KMS-11 (cell line): ENCODE data around the gene MFAP4.

Source experiments
- H2AFZ ChIP-seq: fragments of 200-600 bp; sonication (generic); 2 replicates; pipeline ENCODE4 v1.6.1; 2016; ENCODE audit warnings: antibody characterized with exemption, mixed run types, low read depth
- H3K27ac ChIP-seq: fragments of 200-600 bp; sonication (generic); 2 replicates; pipeline ENCODE4 v1.6.1; 2016; ENCODE audit warnings: mild to moderate bottlenecking, mixed run types
- H3K27me3 ChIP-seq: fragments of 200-600 bp; sonication (generic); 2 replicates; pipeline ENCODE4 v1.6.1; 2017; ENCODE audit warnings: mild to moderate bottlenecking, low read depth, mixed run types, moderate library complexity; ENCODE audit not compliant: insufficient read depth
- H3K36me3 ChIP-seq: fragments of 200-600 bp; sonication (generic); 2 replicates; pipeline ENCODE4 v1.6.1; 2017; ENCODE audit warnings: mild to moderate bottlenecking, mixed run types; ENCODE audit not compliant: insufficient read depth
- H3K4me1 ChIP-seq: fragments of 200-600 bp; sonication (generic); 2 replicates; pipeline ENCODE4 v1.6.1; 2016; ENCODE audit warnings: mild to moderate bottlenecking, low read depth, mixed run types; ENCODE audit not compliant: poor library complexity, severe bottlenecking
- H3K4me2 ChIP-seq: fragments of 200-600 bp; sonication (generic); 2 replicates; pipeline ENCODE4 v1.7.0; 2016; ENCODE audit warnings: mild to moderate bottlenecking, mixed run types
- H3K4me3 ChIP-seq: fragments of 200-600 bp; sonication (generic); IDR thresholded peaks from 2 replicates; pipeline ENCODE4 v1.6.1; 2017; ENCODE audit warnings: low read depth, low read length, mixed read lengths; ENCODE audit not compliant: insufficient read depth
- H3K79me2 ChIP-seq: fragments of 200-600 bp; sonication (generic); 2 replicates; pipeline ENCODE4 v1.6.1; 2016; ENCODE audit warnings: low read depth, mixed run types; ENCODE audit not compliant: insufficient read depth
- H3K9ac ChIP-seq: fragments of 200-600 bp; sonication (generic); 2 replicates; pipeline ENCODE4 v1.6.1; 2016; ENCODE audit warnings: mild to moderate bottlenecking, mixed run types
- H4K20me1 ChIP-seq: fragments of 200-600 bp; sonication (generic); 2 replicates; pipeline ENCODE4 v1.6.1; 2016; ENCODE audit warnings: mild to moderate bottlenecking, mixed run types; ENCODE audit not compliant: insufficient read depth
- TF ChIP-seq, protein P1 (sequence below): fragments of 200-600 bp; sonication (generic); conservative IDR thresholded peaks from 2 replicates; pipeline ENCODE4 v1.6.1; 2017; ENCODE audit warnings: low read depth, mild to moderate bottlenecking, antibody characterized with exemption, low read length, moderate library complexity, mixed read lengths

MFAP4 gene

GRCh38 chr17:19409066-19409465 lies 22.1 kb upstream of the MFAP4 start:
- Histone ChIP-seq H4K20me1 (no peaks in the 10 kb centered on the region), H3K4me1 (no peaks in the 10 kb centered on the region), H3K9ac (no peak overlapping the region), H3K36me3 (no peaks in the 10 kb centered on the region), H3K79me2 (no peaks in the 10 kb centered on the region), H3K4me3 (no peak overlapping the region), H3K4me2 (no peak overlapping the region), H2AFZ (no peak overlapping the region), H3K27ac (no peak overlapping the region), H3K27me3 (no peaks in the 10 kb centered on the region)
- TF ChIP-seq, protein P1, sequence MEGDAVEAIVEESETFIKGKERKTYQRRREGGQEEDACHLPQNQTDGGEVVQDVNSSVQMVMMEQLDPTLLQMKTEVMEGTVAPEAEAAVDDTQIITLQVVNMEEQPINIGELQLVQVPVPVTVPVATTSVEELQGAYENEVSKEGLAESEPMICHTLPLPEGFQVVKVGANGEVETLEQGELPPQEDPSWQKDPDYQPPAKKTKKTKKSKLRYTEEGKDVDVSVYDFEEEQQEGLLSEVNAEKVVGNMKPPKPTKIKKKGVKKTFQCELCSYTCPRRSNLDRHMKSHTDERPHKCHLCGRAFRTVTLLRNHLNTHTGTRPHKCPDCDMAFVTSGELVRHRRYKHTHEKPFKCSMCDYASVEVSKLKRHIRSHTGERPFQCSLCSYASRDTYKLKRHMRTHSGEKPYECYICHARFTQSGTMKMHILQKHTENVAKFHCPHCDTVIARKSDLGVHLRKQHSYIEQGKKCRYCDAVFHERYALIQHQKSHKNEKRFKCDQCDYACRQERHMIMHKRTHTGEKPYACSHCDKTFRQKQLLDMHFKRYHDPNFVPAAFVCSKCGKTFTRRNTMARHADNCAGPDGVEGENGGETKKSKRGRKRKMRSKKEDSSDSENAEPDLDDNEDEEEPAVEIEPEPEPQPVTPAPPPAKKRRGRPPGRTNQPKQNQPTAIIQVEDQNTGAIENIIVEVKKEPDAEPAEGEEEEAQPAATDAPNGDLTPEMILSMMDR, result no peak

GRCh38 chr17:19408346-19408710 lies 21.3 kb upstream of the MFAP4 start:
- Histone ChIP-seq H3K27ac (no peak overlapping the region), H3K4me2 (no peak overlapping the region), H2AFZ (no peak overlapping the region), H3K79me2 (no peaks in the 10 kb centered on the region), H3K9ac (no peak overlapping the region), H3K4me3 (no peak overlapping the region), H3K4me1 (no peaks in the 10 kb centered on the region), H4K20me1 (no peaks in the 10 kb centered on the region), H3K27me3 (no peaks in the 10 kb centered on the region), H3K36me3 (no peaks in the 10 kb centered on the region)
- TF ChIP-seq, protein P1, result no peak

DNA sequence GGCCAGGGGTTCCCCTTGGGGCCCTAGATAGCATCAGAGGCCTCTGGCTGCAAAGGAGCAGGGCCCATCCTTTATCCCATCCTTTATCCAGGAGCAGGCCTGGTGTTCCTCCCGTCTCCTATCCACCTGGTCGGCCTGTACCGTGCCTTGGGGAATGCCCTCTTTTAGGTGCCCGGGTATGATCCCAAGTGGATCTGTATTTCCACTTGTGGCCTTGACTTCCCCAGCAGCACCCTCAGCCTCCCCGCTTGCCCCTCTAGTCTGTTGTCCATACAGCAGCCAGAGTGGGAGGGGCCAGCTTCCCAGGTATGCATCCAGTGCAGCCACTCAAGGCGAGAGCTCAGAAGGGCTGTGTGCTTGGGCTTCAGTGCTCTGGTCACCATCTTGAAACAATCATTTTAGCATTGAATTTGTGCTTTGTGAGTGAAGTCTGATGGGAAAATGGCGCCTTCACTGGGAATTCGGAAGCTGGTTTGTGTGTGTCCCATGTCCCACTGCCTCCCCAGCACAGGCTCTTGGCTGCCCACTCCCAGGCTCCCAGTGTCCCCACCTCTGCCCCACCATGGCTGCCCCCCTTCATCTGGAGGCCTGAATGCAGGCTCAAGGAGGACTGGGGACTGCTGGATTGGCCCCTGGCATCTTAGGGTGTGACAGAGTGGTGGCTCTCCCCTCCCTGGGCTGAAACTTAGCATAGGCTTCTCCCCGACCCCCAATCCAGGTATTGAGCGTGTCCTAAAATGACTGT lies 20.8 kb upstream of the MFAP4 start:
- H3K36me3 ChIP-seq, result no peaks in the 10 kb centered on the region
- H4K20me1 ChIP-seq, result no peaks in the 10 kb centered on the region
- no peak overlapping the region for H3K27ac ChIP-seq
- H2AFZ ChIP-seq, result no peak overlapping the region
- H3K4me3 ChIP-seq, result no peak overlapping the region
- H3K9ac ChIP-seq, result no peak overlapping the region
- H3K4me1 ChIP-seq, result no peaks in the 10 kb centered on the region
- H3K27me3 ChIP-seq, result no peaks in the 10 kb centered on the region
- TF ChIP-seq, protein P1, result no peak
- no peaks in the 10 kb centered on the region for H3K79me2 ChIP-seq
- no peak overlapping the region for H3K4me2 ChIP-seq

- H3K79me2 ChIP-seq, result no peaks in the 10 kb centered on the region
These were observed 18.1 kb upstream of the MFAP4 start for GRCh38 chr17:19405114-19405513.

More at GRCh38 chr17:19405114-19405513, 18.1 kb upstream of the MFAP4 start:
- TF ChIP-seq, protein P1, result no peak
- H3K27me3 ChIP-seq, result no peaks in the 10 kb centered on the region
- no peaks in the 10 kb centered on the region for H4K20me1 ChIP-seq
- no peak overlapping the region for H2AFZ ChIP-seq
- no peak overlapping the region for H3K9ac ChIP-seq
- no peak overlapping the region for H3K4me3 ChIP-seq
- H3K36me3 ChIP-seq, result no peaks in the 10 kb centered on the region
- no peaks in the 10 kb centered on the region for H3K4me1 ChIP-seq
- no peak overlapping the region for H3K27ac ChIP-seq
- no peak overlapping the region for H3K4me2 ChIP-seq
